GM23248 (cell line): ENCODE results near the gene PDGFC. TPM values are rescaled to one million over a fixed set of nuclear protein-coding genes. Genes with fewer than 3 reads are reported as not detected.
"Not testable (repeated sequence)": the region's sequence is repeated elsewhere in the genome, so short reads cannot be mapped to it uniquely, and the experiment has no call there.

Source experiments
- DNase-seq: peaks from one replicate; pipeline ENCODE4 v3.0.0-alpha.2; 2015
- H2AFZ ChIP-seq: fragments of 200-600 bp; sonication (generic); 2 replicates; pipeline ENCODE4 v1.6.1; 2016; ENCODE audit warnings: antibody characterized with exemption
- H3F3A ChIP-seq: fragments of 200-600 bp; sonication (generic); 2 replicates; pipeline ENCODE4 v1.6.1; 2016; ENCODE audit warnings: mild to moderate bottlenecking, antibody characterized with exemption, mixed run types; ENCODE audit not compliant: insufficient read depth
- H3K27ac ChIP-seq: fragments of 200-600 bp; sonication (generic); 2 replicates; pipeline ENCODE4 v1.5.1; 2016; ENCODE audit warnings: mild to moderate bottlenecking
- H3K27me3 ChIP-seq: fragments of 200-600 bp; sonication (generic); replicated peaks from 2 replicates; pipeline ENCODE4 v1.6.1; 2016; ENCODE audit warnings: mild to moderate bottlenecking; ENCODE audit not compliant: insufficient read depth
- H3K36me3 ChIP-seq: fragments of 200-600 bp; sonication (generic); 2 replicates; pipeline ENCODE4 v1.6.1; 2016; ENCODE audit warnings: low read depth, mild to moderate bottlenecking
- H3K4me1 ChIP-seq: fragments of 200-600 bp; sonication (generic); 2 replicates; pipeline ENCODE4 v1.6.1; 2016; ENCODE audit warnings: mild to moderate bottlenecking; ENCODE audit not compliant: insufficient read depth
- H3K4me2 ChIP-seq: fragments of 200-600 bp; sonication (generic); one replicate; pipeline ENCODE4 v1.6.1; 2016; ENCODE audit warnings: mild to moderate bottlenecking; ENCODE audit not compliant: unreplicated experiment
- H3K4me3 ChIP-seq: fragments of 200-600 bp; sonication (generic); 2 replicates; pipeline ENCODE4 v1.5.1; 2016; ENCODE audit warnings: mild to moderate bottlenecking
- H3K79me2 ChIP-seq: fragments of 200-600 bp; sonication (generic); 2 replicates; pipeline ENCODE4 v1.6.1; 2016; ENCODE audit warnings: mild to moderate bottlenecking; ENCODE audit not compliant: insufficient read depth
- H3K9ac ChIP-seq: fragments of 200-600 bp; sonication (generic); 2 replicates; pipeline ENCODE4 v1.6.1; 2016; ENCODE audit warnings: mild to moderate bottlenecking
- H3K9me2 ChIP-seq: fragments of 200-600 bp; sonication (generic); 2 replicates; pipeline ENCODE4 v1.6.1; 2016; ENCODE audit warnings: mixed run types, mild to moderate bottlenecking, moderate library complexity; ENCODE audit not compliant: insufficient read depth
- H3K9me3 ChIP-seq: fragments of 200-600 bp; sonication (generic); one replicate; pipeline ENCODE4 v1.6.1; 2017; ENCODE audit warnings: low read depth
- H4K20me1 ChIP-seq: fragments of 200-600 bp; sonication (generic); 2 replicates; pipeline ENCODE4 v1.6.0; 2016; ENCODE audit not compliant: insufficient read depth
- EZH2 ChIP-seq: fragments of 200-600 bp; sonication (generic); IDR thresholded peaks from 2 replicates; pipeline ENCODE4 v1.6.1; 2018; ENCODE audit warnings: antibody characterized with exemption, mild to moderate bottlenecking; ENCODE audit not compliant: insufficient read depth, poor library complexity, severe bottlenecking
- EZH2phosphoT487 ChIP-seq: fragments of 200-600 bp; sonication (generic); IDR thresholded peaks from 2 replicates; pipeline ENCODE4 v1.6.1; 2018; ENCODE audit warnings: antibody characterized with exemption, moderate library complexity, mild to moderate bottlenecking, low read depth; ENCODE audit not compliant: insufficient read depth
- WGBS, 2 experiments: methylation state at CpG; one replicate each; pipeline ENCODE4 v1.1.6; 2015 to 2017; ENCODE audit warnings: low lambda C conversion rate in 2 of 2, low coverage in 1 of 2; ENCODE audit errors: missing lambda C conversion rate in 2 of 2; 5-methylcytosine and 5-hydroxymethylcytosine counted together
- in situ Hi-C: fragments of 300-500 bp; cut with MboI; formaldehyde crosslinking; loops from 2 replicates; pipeline ENCODE4 v1.15.0; 2020
- polyA plus RNA-seq: library from polyadenylated mRNA; unstranded; fragments of >200 nt; fragmentation: Nextera tagmentation; extraction: Ambion mirVana; gene quantifications from 2 replicates; pipeline ENCODE4 v1.2.1, GENCODE V29; 2016
- total RNA-seq: library from RNA; depleted of rRNA; stranded (reverse); fragments of >200 nt; shearing (Covaris generic); gene quantifications from 2 replicates; pipeline ENCODE4 v1.2.3, GENCODE V29; 2014

The PDGFC gene
- total and polyA plus RNA-seq, 2 experiments from 2014 or later: 26.5 to 64.4 TPM

GRCh38 chr4:156939139-156939538 is 32.5 kb downstream of the PDGFC start:
- in situ Hi-C loops: no loop called here
- Histone ChIP-seq H3K4me2 (peak overlapping the region; percentile 20), H3K4me3 (no peak overlapping the region), H4K20me1 (no peaks in the 10 kb centered on the region), H3F3A (peaks cover 6% of the 10 kb centered on the region; the same call in 1 of the 2 replicates), H3K9me2 (no peaks in the 10 kb centered on the region; the same call in 1 of the 2 replicates), H3K27me3 (no peaks in the 10 kb centered on the region), H2AFZ (no peak overlapping the region), H3K27ac (peak overlapping the region; percentile 19), H3K4me1 (peaks cover 33% of the 10 kb centered on the region), H3K36me3 (no peaks in the 10 kb centered on the region), H3K79me2 (peaks cover 100% of the 10 kb centered on the region), H3K9ac (no peak overlapping the region; the same call in 1 of the 2 replicates), H3K9me3 (no peaks in the 10 kb centered on the region)
- 99 to 100% methylated on average over 3 of the region's 3 CpGs for WGBS, 2 experiments
- TF ChIP-seq EZH2 (no peak), EZH2phosphoT487 (no peak)
- peak; percentile 44 for DNase-seq

GRCh38 chr4:156934259-156934635 is 37.4 kb downstream of the PDGFC start:
- in situ Hi-C loops: no loop called here
- Histone ChIP-seq H3K4me2 (peak overlapping the region; percentile 20), H3K36me3 (no peaks in the 10 kb centered on the region), H3K9me3 (no peaks in the 10 kb centered on the region), H3K27me3 (no peaks in the 10 kb centered on the region), H3K4me1 (peaks cover 34% of the 10 kb centered on the region), H3K27ac (peak overlapping the region; percentile 80), H3K4me3 (no peak overlapping the region), H3K79me2 (peaks cover 89% of the 10 kb centered on the region), H3F3A (peaks cover 26% of the 10 kb centered on the region), H3K9ac (peak overlapping the region; percentile 40; the same call in 1 of the 2 replicates), H3K9me2 (no peaks in the 10 kb centered on the region; the same call in 1 of the 2 replicates), H2AFZ (no peak overlapping the region), H4K20me1 (no peaks in the 10 kb centered on the region)
- no peak for DNase-seq
- WGBS, 2 experiments: 57 to 62% methylated on average over 2 of the region's 2 CpGs
- TF ChIP-seq EZH2phosphoT487: no peak
- no peak for TF ChIP-seq EZH2

- Histone ChIP-seq H3K9ac (peak overlapping the region; percentile 40; the same call in 1 of the 2 replicates), H3K4me3 (no peak overlapping the region), H2AFZ (no peak overlapping the region), H3K27ac (peak overlapping the region; percentile 80), H3K4me2 (peak overlapping the region; percentile 37), H4K20me1 (no peaks in the 10 kb centered on the region), H3K9me2 (no peaks in the 10 kb centered on the region; the same call in 1 of the 2 replicates), H3K79me2 (peaks cover 89% of the 10 kb centered on the region), H3F3A (peaks cover 26% of the 10 kb centered on the region), H3K27me3 (no peaks in the 10 kb centered on the region), H3K4me1 (peaks cover 30% of the 10 kb centered on the region), H3K9me3 (no peaks in the 10 kb centered on the region), H3K36me3 (no peaks in the 10 kb centered on the region)
- peak; percentile 88 for DNase-seq
- WGBS, 2 experiments: 45 to 48% methylated on average over 5 of the region's 5 CpGs
- TF ChIP-seq EZH2phosphoT487 (no peak), EZH2 (no peak)
- in situ Hi-C loops: no loop called here
Observed at GRCh38 chr4:156933633-156934258, 37.9 kb downstream of the PDGFC start.

- H3K9me2 ChIP-seq, DNase-seq, H3K4me3 ChIP-seq, H3K9ac ChIP-seq, H3K9me3 ChIP-seq, H4K20me1 ChIP-seq, in situ Hi-C loops, H3K27ac ChIP-seq, H3K4me2 ChIP-seq, H3K36me3 ChIP-seq, H3K27me3 ChIP-seq, H2AFZ ChIP-seq: not testable (repeated sequence)
- 90 to 91% methylated on average over 2 of the region's 2 CpGs for WGBS, 2 experiments
- Histone ChIP-seq H3F3A (peaks cover 26% of the 10 kb centered on the region), H3K79me2 (peaks cover 89% of the 10 kb centered on the region), H3K4me1 (peaks cover 30% of the 10 kb centered on the region)
Observed at GRCh38 chr4:156932360-156932759, 39.2 kb downstream of the PDGFC start.

GRCh38 chr4:156931267-156931666 is 40.3 kb downstream of the PDGFC start:
- Histone ChIP-seq H3K9ac (no peak overlapping the region), H3K4me3 (no peak overlapping the region), H4K20me1 (no peaks in the 10 kb centered on the region), H3K4me2 (peak overlapping the region; percentile 1), H3K4me1 (peaks cover 30% of the 10 kb centered on the region), H3K9me3 (no peaks in the 10 kb centered on the region), H3K36me3 (no peaks in the 10 kb centered on the region), H3K79me2 (peaks cover 89% of the 10 kb centered on the region), H3K9me2 (no peaks in the 10 kb centered on the region), H3K27me3 (no peaks in the 10 kb centered on the region), H3K27ac (peak overlapping the region; percentile 56), H3F3A (peaks cover 26% of the 10 kb centered on the region), H2AFZ (no peak overlapping the region)
- TF ChIP-seq EZH2phosphoT487 (no peak), EZH2 (no peak)
- DNase-seq: peak; percentile 77
- in situ Hi-C loops: no loop called here
- WGBS, 2 experiments: 45 to 61% methylated on average over 2 of the region's 2 CpGs
